ENCODE data around the gene ITPKC. TPM values are rescaled to one million over a fixed set of nuclear protein-coding genes. Genes with fewer than 3 reads are reported as not detected.

The ITPKC gene
- total RNA-seq, 1 donor from 2014 or later = 10.9 TPM

DNA sequence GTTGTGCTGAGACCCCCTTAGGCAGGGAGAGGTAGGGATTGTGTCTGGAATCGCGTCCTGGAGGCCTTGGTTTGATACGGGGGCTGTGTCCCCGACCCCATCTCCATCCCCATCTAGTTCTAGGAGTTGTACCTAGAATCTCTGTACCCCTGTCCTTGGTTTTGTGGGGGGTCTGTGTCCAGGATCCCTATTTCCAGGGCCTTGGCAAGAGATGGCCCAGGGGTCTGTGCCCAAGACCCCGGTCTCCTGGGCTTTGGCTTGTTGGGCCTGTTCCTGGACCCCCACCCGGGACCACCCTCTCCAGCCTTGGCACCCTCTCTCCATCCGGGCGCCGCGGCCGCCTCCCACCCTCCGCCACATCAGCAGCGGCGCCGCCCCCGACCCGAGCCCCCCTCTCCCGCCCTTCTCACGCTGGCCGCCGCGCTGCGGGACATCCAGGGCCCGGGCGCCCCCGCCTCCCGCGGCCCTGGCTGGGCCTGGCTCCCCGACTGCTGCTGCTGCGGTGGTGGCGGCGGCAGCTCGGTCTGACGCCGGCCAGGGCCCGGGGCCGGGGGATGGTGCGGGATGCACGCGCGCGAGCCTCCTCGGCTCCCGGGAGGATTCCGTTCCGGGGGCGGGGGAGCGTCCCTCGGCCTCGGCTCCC, 26.7 kb upstream of the ITPKC start, which contains the start of gene NUMBL:
TSS of gene NUMBL (minus strand) at position 602 of the 643 bp plus-strand sequence. CDS start at position 434, 168 bp downstream.
- peak within 1 kb of the TSS; percentile 98 for H3K27ac Mint-ChIP-seq (ENCODE audit: unreplicated experiment)
- no peaks in the 10 kb centered on the region for H3K27me3 Mint-ChIP-seq (ENCODE audit: unreplicated experiment)
- H3K9me3 Mint-ChIP-seq (ENCODE audit: unreplicated experiment) = no peaks in the 10 kb centered on the region
- TF ChIP-seq, protein P1, sequence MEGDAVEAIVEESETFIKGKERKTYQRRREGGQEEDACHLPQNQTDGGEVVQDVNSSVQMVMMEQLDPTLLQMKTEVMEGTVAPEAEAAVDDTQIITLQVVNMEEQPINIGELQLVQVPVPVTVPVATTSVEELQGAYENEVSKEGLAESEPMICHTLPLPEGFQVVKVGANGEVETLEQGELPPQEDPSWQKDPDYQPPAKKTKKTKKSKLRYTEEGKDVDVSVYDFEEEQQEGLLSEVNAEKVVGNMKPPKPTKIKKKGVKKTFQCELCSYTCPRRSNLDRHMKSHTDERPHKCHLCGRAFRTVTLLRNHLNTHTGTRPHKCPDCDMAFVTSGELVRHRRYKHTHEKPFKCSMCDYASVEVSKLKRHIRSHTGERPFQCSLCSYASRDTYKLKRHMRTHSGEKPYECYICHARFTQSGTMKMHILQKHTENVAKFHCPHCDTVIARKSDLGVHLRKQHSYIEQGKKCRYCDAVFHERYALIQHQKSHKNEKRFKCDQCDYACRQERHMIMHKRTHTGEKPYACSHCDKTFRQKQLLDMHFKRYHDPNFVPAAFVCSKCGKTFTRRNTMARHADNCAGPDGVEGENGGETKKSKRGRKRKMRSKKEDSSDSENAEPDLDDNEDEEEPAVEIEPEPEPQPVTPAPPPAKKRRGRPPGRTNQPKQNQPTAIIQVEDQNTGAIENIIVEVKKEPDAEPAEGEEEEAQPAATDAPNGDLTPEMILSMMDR (IDR thresholded peaks at IDR 0.05) = no peak
- DNase-seq (ENCODE audit: extremely low spot score, unreplicated experiment) = no peak
- peak within 1 kb of the TSS; percentile 84 for H3K4me3 Mint-ChIP-seq (ENCODE audit: unreplicated experiment)
- peaks cover 11% of the 10 kb centered on the region for H3K36me3 Mint-ChIP-seq (ENCODE audit: unreplicated experiment)
- H3K4me1 Mint-ChIP-seq (ENCODE audit: unreplicated experiment) = peaks cover 6% of the 10 kb centered on the region

DNA sequence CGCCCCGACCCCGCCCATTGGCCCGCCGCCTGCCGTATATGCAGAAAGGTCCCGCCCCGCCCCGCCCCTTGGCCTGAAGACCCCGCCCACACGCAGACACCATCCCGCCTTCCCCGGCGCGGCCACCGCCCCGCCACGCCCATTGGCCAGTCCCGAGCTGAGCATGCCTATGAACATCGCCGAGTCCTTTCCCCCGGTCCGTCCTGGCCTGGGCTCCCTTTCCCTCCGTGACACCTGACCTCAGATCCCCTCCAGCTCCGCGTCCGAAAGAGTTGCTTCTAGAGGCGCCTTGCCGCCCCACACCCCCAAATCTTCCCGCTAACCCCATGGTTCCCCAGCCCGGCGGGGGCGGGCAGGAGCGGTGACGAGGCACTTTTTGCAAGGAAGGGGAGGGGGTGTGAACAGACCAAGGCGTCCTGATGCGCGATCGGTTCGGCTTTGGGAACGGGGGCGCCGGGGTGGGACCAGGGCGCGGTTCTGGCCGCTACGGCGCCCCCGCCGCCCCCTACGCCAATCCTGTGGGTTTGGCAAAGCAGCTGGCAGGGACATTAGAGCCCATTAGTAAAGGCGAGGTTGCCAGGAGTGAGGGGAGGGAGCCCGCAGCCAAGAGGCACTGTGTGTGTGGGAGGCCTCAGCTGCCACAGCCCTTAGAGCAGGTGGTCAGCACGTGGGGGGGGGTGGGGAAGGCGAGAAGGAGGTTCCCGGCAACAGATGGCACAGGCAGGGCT, 26.1 kb upstream of the ITPKC start:
- Mint-ChIP-seq H3K4me3 (ENCODE audit: unreplicated experiment) (peak overlapping the region; percentile 84), H3K4me1 (ENCODE audit: unreplicated experiment) (peaks cover 6% of the 10 kb centered on the region), H3K27ac (ENCODE audit: unreplicated experiment) (peak overlapping the region; percentile 98), H3K36me3 (ENCODE audit: unreplicated experiment) (peaks cover 4% of the 10 kb centered on the region), H3K27me3 (ENCODE audit: unreplicated experiment) (no peaks in the 10 kb centered on the region), H3K9me3 (ENCODE audit: unreplicated experiment) (no peaks in the 10 kb centered on the region)
- DNase-seq (ENCODE audit: extremely low spot score, unreplicated experiment) = peak; percentile 96
- TF ChIP-seq, protein P1 (IDR thresholded peaks at IDR 0.05) = no peak

DNA sequence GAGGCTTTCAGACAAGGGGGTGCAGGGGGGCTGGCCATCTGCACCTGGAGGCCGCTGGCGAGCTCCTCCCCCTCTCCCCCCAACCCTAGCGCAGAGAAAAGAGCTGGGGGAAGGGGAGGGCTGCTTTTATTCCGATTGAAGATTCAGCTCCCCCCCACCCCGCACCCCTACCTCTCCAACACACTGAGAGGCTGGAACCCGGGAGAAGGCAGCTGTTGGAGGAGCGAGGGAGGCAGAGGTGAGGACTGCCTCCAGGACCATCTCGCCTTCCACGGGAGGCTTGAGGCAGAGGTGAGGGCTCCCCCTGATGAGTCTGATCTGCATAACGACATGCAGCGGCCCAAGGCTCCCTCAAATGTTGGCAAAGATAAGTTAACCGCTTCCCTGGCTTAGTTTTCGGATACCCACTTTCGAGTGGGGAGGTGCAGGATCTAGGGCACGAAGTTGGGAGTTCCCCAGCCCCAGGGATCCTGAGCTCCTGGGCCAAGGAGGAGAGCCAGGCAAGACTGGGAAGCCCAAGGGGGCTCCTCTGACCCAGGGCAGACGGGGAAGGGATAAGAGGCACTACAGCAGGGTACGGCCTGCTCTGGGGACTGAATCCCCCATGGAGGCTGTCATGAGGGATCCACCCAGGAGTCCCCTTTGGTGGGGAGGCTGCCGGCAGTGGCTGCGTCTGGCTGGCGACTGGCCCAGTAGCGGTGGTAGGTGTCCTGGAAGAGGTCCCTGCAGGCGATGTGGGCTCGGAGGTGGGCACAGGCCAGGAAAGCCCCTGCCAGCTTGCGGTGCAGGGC, 25.3 kb upstream of the ITPKC start:
- Mint-ChIP-seq H3K27ac (ENCODE audit: unreplicated experiment) (peak overlapping the region; percentile 98), H3K9me3 (ENCODE audit: unreplicated experiment) (no peaks in the 10 kb centered on the region)
- no peak for DNase-seq (ENCODE audit: extremely low spot score, unreplicated experiment)

DNA sequence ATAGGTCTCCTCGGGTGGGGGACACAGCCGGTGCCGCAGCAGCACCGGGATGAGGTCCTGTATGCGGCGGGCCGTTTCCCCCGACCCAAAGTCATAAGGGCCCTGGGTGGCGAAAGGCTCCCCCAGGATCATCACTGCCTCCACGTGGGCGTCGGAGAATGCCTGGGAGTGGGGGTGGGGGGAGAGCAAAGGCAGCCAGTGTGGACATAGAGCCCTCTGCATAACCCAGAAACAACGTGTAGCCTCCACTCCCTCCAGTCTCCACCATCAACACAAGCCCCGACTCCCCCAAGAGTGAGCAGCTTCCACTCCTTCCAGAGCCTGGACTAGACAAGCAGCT, 24.7 kb upstream of the ITPKC start:
- Mint-ChIP-seq H3K27me3 (ENCODE audit: unreplicated experiment) (no peaks in the 10 kb centered on the region), H3K4me3 (ENCODE audit: unreplicated experiment) (no peak overlapping the region), H3K27ac (ENCODE audit: unreplicated experiment) (peak overlapping the region; percentile 13), H3K4me1 (ENCODE audit: unreplicated experiment) (peaks cover 6% of the 10 kb centered on the region), H3K36me3 (ENCODE audit: unreplicated experiment) (no peaks in the 10 kb centered on the region), H3K9me3 (ENCODE audit: unreplicated experiment) (no peaks in the 10 kb centered on the region)
- TF ChIP-seq, protein P1 (IDR thresholded peaks at IDR 0.05) = no peak
- no peak for DNase-seq (ENCODE audit: extremely low spot score, unreplicated experiment)

More for the DNA sequence above, 25.3 kb upstream of the ITPKC start:
- no peak overlapping the region for H3K4me3 Mint-ChIP-seq (ENCODE audit: unreplicated experiment)
- no peaks in the 10 kb centered on the region for H3K36me3 Mint-ChIP-seq (ENCODE audit: unreplicated experiment)
- no peaks in the 10 kb centered on the region for H3K27me3 Mint-ChIP-seq (ENCODE audit: unreplicated experiment)
- peaks cover 6% of the 10 kb centered on the region for H3K4me1 Mint-ChIP-seq (ENCODE audit: unreplicated experiment)
- TF ChIP-seq, protein P1 (IDR thresholded peaks at IDR 0.05) = no peak

All from osteocyte (in vitro differentiated cells).